ENCODE data around the gene FZD10.

The FZD10 gene

DNA sequence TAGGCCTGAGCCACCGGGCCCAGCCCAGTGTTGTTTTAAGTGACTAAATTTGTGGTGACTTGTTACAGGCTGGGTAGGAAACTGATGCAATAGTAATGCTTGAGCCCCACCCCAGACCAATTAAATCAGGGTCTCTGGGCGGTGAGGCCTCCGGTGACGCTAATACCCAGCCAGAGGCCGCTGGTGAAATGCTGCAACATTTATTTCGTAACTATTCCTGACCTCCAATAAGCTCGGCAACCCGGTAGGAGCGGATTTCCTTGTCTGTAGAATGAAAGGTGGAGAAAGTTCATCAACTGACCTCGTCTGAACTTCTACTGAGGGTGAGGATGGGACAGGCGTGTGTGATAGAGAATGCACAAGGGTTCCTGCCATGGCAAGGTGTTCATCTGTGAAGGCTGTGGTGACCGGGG is 42.3 kb downstream of the FZD10 start:
- H3K4me3 ChIP-seq (ENCODE audit: low read depth, low read length) = no peak overlapping the region
- in situ Hi-C loops (cut with HindIII; ENCODE audit: low sequenced_read_pairs) = no loop called here
- no peak for TF ChIP-seq CTCF (IDR thresholded peaks at IDR 0.05; ENCODE audit: low read depth, low read length)
- DNase-seq (ENCODE audit: low read depth, low spot score) = no peak

DNA sequence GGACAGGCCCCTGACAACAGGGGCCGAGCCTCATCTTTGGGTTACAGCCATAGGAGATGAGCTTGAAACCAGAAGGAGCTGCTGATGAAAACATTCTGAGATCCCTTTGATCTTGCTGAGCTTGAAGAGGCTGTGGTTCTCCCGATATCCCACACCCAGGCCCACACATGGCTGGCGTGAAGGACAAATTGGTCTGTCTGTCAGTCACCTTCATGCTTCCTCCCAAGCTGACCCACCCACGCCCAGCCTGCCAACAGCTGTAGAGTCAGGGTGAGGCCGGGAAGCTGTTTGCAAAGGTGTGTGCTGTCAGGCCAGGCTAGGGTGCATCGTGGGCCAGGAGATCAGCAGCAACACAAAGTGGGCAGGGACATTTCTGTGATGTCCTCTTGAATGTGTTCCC is 43.2 kb downstream of the FZD10 start:
- DNase-seq (ENCODE audit: low read depth, low spot score) = no peak
- in situ Hi-C loops (cut with HindIII; ENCODE audit: low sequenced_read_pairs) = no loop called here
- no peak for TF ChIP-seq CTCF (IDR thresholded peaks at IDR 0.05; ENCODE audit: low read depth, low read length)
- H3K4me3 ChIP-seq (ENCODE audit: low read depth, low read length) = no peak overlapping the region

DNA sequence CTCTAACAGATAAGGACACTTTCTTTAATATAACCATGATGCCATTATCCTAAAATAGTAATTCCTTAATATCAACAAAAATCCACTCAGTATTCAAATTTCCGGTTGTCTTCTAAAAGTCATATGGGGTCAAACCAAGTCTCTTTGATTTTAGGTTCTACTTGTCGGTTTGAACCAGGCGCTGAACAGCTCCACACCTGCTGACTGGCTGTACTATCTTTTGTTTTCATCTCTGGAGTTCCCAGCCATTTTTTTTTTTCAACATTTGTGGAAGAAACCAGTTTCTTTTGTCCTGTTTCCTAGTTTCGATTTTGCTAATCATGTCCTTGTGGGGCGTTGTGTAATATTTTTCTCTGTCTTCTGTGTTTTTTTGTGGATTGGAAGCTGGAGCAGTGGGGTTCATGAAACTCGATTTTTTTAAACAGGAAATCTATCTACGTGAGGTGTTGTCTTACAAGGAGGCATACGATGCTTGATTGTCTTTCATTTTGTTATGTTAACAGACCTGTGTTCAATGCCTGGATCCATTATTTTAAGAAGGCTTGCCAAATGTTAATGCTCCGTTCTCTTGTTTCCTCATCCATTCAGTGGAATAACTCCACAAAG is 50.2 kb downstream of the FZD10 start:
- H3K4me3 ChIP-seq (ENCODE audit: low read depth, low read length) = no peak overlapping the region
- TF ChIP-seq CTCF (IDR thresholded peaks at IDR 0.05; ENCODE audit: low read depth, low read length) = no peak
- no peak for DNase-seq (ENCODE audit: low read depth, low spot score)
- in situ Hi-C loops (cut with HindIII; ENCODE audit: low sequenced_read_pairs) = no loop called here

DNA sequence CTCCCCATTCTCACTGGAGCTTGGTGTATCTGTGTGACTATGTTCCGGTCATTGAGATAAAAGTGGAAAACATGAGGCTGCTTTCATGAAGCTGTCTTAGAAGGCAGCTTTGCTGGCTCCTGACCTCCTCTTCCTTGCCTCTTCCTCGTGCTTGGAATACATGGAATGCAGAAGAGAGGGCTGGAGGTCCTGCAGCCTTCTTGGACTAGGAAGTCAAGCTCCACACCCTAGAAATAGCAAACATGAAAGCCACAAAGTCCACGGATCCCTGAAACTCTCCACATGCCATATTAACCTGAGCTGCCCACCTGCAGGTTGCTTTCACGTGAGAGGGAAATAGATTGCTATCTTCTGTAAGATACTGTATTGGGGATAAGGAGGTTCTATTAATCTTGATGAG is 51.0 kb downstream of the FZD10 start:
- in situ Hi-C loops (cut with HindIII; ENCODE audit: low sequenced_read_pairs) = no loop called here
- no peak for DNase-seq (ENCODE audit: low read depth, low spot score)
- no peak overlapping the region for H3K4me3 ChIP-seq (ENCODE audit: low read depth, low read length)
- TF ChIP-seq CTCF (IDR thresholded peaks at IDR 0.05; ENCODE audit: low read depth, low read length) = no peak

- DNase-seq (ENCODE audit: low read depth, low spot score) = no peak
- no peak for TF ChIP-seq CTCF (IDR thresholded peaks at IDR 0.05; ENCODE audit: low read depth, low read length)
- H3K4me3 ChIP-seq (ENCODE audit: low read depth, low read length) = no peak overlapping the region
- in situ Hi-C loops (cut with HindIII; ENCODE audit: low sequenced_read_pairs) = no loop called here
These were observed 52.6 kb downstream of the FZD10 start for GRCh38 chr12:130214686-130215395.

Measured in astrocyte of the spinal cord (primary cell).